Gastrocnemius medialis (tissue), 4 donors: Measurements from ENCODE around the gene ANKS1B. TPM values are rescaled to one million over a fixed set of nuclear protein-coding genes. Genes with fewer than 3 reads are reported as not detected.

Source experiments
- ATAC-seq, 2 donors: fragments of 150-250 bp; one replicate each; pipeline ENCODE4 v1.9.1; 2016
- DNase-seq, 2 donors: peaks; one replicate each; pipeline ENCODE4 v3.0.0-alpha.2; 2019
- H3K27ac ChIP-seq, 4 donors: fragments of 200-600 bp; sonication (generic); 1 replicate in 1 of 4; 2 replicates in 3 of 4; pipeline ENCODE4 v1.5.1; 2016 to 2018; ENCODE audit warnings: mild to moderate bottlenecking in 2 of 4, moderate library complexity in 1 of 4
- H3K27me3 ChIP-seq, 3 donors: fragments of 200-600 bp; sonication (generic) in 2 of 3; 1 replicate in 1 of 3; 2 replicates in 2 of 3; pipeline versions ENCODE4 v1.5.1 to v1.6.0; 2016 to 2019; ENCODE audit warnings: mild to moderate bottlenecking in 1 of 3, moderate library complexity in 1 of 3
- H3K36me3 ChIP-seq, 2 donors: fragments of 200-600 bp; sonication (generic) in 1 of 2; one replicate each; pipeline ENCODE4 v1.5.1; 2017 to 2018
- H3K4me1 ChIP-seq, 2 donors: fragments of 200-600 bp; sonication (generic) in 1 of 2; one replicate each; pipeline ENCODE4 v1.5.1; 2016 to 2017; ENCODE audit warnings: mild to moderate bottlenecking in 2 of 2
- H3K4me3 ChIP-seq, 4 donors: fragments of 200-600 bp; sonication (generic) in 3 of 4; 1 replicate in 1 of 4; 2 replicates in 3 of 4; pipeline ENCODE4 v1.5.1; 2016 to 2019; ENCODE audit warnings: mild to moderate bottlenecking in 2 of 4
- H3K9me3 ChIP-seq, 3 donors: fragments of 200-600 bp; sonication (generic) in 2 of 3; 1 replicate in 1 of 3; 2 replicates in 2 of 3; pipeline ENCODE4 v1.5.1; 2016 to 2019
- CTCF ChIP-seq, 5 experiments: fragments of 450-650 bp in 3 of 5; fragments of 200-600 bp in 2 of 5; sonication (generic) in 2 of 5; IDR thresholded peaks in 4 of 5; conservative IDR thresholded peaks in 1 of 5; 1 replicate in 4 of 5; 2 replicates in 1 of 5; pipeline ENCODE4 v1.5.1; 2016 to 2019; ENCODE audit warnings: antibody characterized with exemption in 5 of 5, mild to moderate bottlenecking in 3 of 5, moderate library complexity in 3 of 5
- POLR2A ChIP-seq, 2 donors: fragments of 450-650 bp; IDR thresholded peaks; one replicate each; pipeline ENCODE4 v1.6.1; 2017; ENCODE audit warnings: antibody characterized with exemption in 2 of 2, mild to moderate bottlenecking in 2 of 2, moderate library complexity in 2 of 2
- in situ Hi-C, 4 donors: fragments of 200-750 bp; cut with MboI; loops; one replicate each; pipeline versions ENCODE4 v1.15.0 to v1.8.0; 2017; ENCODE audit warnings: low sequenced_read_pairs in 4 of 4
- intact Hi-C: fragments of 100-400 bp; cut with DNase I; formaldehyde crosslinking; loops from one replicate; pipeline ENCODE4 v1.15.1; 2023; ENCODE audit warnings: low total_unique reads
- total RNA-seq, 4 donors: library from RNA; depleted of rRNA; stranded (reverse); fragments of >200 nt; gene quantifications; one replicate each; pipeline versions ENCODE4 v1.1.0 to v1.2.3, GENCODE V29; 2016

Gene ANKS1B
- total RNA-seq, 4 donors from 2014 or later: 3.9 to 14.5 (median 5.7) TPM

- peak overlapping the region; percentile 25 to 43 (median 31) for H3K4me3 ChIP-seq
- intact Hi-C loops (no loop called here), in situ Hi-C loops (no loop called here)
- DNase-seq (no peak), ATAC-seq (no peak)
- H3K36me3 ChIP-seq: no peaks in the 10 kb centered on the region
- no peak overlapping the region for H3K27ac ChIP-seq
- no peaks in the 10 kb centered on the region for H3K9me3 ChIP-seq
- H3K4me1 ChIP-seq: no peaks in the 10 kb centered on the region
- TF ChIP-seq POLR2A (IDR thresholded peaks at IDR 0.05) (no peak), CTCF (IDR thresholded peaks at IDR 0.05 in 4 of 5, conservative IDR thresholded peaks at IDR 0.05 in 1 of 5) (no peak)
- H3K27me3 ChIP-seq: peaks cover 13 to 27% (median 26%) of the 10 kb centered on the region in 3 donors
Observed at GRCh38 chr12:98895086-98895651, 1089.6 kb downstream of the ANKS1B start.

GRCh38 chr12:98894412-98895085 is 1090.2 kb downstream of the ANKS1B start:
- H3K27me3 ChIP-seq: peaks cover 13 to 27% (median 26%) of the 10 kb centered on the region in 3 donors
- no peak for DNase-seq
- intact Hi-C loops: no loop called here
- in situ Hi-C loops: no loop called here
- no peak for ATAC-seq
- no peaks in the 10 kb centered on the region for H3K4me1 ChIP-seq
- no peak overlapping the region for H3K27ac ChIP-seq
- H3K4me3 ChIP-seq: peak overlapping the region in 3 of 4 donors; percentile 25 to 43 (median 39)
- H3K9me3 ChIP-seq: no peaks in the 10 kb centered on the region
- no peaks in the 10 kb centered on the region for H3K36me3 ChIP-seq
- TF ChIP-seq POLR2A (IDR thresholded peaks at IDR 0.05) (no peak), CTCF (IDR thresholded peaks at IDR 0.05 in 4 of 5, conservative IDR thresholded peaks at IDR 0.05 in 1 of 5) (no peak)

GRCh38 chr12:98893675-98894411 is 1090.9 kb downstream of the ANKS1B start:
- no peak for ATAC-seq
- peaks cover 13 to 27% (median 26%) of the 10 kb centered on the region in 3 donors for H3K27me3 ChIP-seq
- TF ChIP-seq CTCF (IDR thresholded peaks at IDR 0.05 in 4 of 5, conservative IDR thresholded peaks at IDR 0.05 in 1 of 5) (no peak), POLR2A (IDR thresholded peaks at IDR 0.05) (no peak)
- peak overlapping the region in 3 of 4 donors; percentile 25 to 39 (median 29) for H3K4me3 ChIP-seq
- H3K4me1 ChIP-seq: no peaks in the 10 kb centered on the region
- no peak for DNase-seq
- H3K27ac ChIP-seq: no peak overlapping the region
- no peaks in the 10 kb centered on the region for H3K36me3 ChIP-seq
- no peaks in the 10 kb centered on the region for H3K9me3 ChIP-seq
- intact Hi-C loops (no loop called here), in situ Hi-C loops (no loop called here)

GRCh38 chr12:98893126-98893674 is 1091.5 kb downstream of the ANKS1B start:
- no peak for ATAC-seq
- TF ChIP-seq POLR2A (IDR thresholded peaks at IDR 0.05) (no peak), CTCF (IDR thresholded peaks at IDR 0.05 in 4 of 5, conservative IDR thresholded peaks at IDR 0.05 in 1 of 5) (no peak)
- Histone ChIP-seq H3K4me3 (no peak overlapping the region), H3K9me3 (no peaks in the 10 kb centered on the region), H3K27ac (no peak overlapping the region), H3K4me1 (no peaks in the 10 kb centered on the region), H3K27me3 (peaks cover 13 to 27% (median 26%) of the 10 kb centered on the region in 3 donors), H3K36me3 (no peaks in the 10 kb centered on the region)
- in situ Hi-C loops: no loop called here
- DNase-seq: no peak
- intact Hi-C loops: no loop called here
